H54 (cell line): ENCODE results near the gene ALK.
"Not testable (repeated sequence)": the region's sequence is repeated elsewhere in the genome, so short reads cannot be mapped to it uniquely, and the experiment has no call there.

Experiments
- DNase-seq: peaks from one replicate; pipeline ENCODE4 v3.0.0; 2011; ENCODE audit warnings: low spot score, mixed read lengths; ENCODE audit not compliant: insufficient read length
- FAIRE-seq: peaks from 3 replicates; lab custom pipeline; 2011; peaks lifted over from hg19 to GRCh38; lab: Jason Lieb, UNC
- POLR2A ChIP-seq: IDR thresholded peaks from 2 replicates; pipeline ENCODE4 v1.6.1; 2011; ENCODE audit warnings: low read depth, mild to moderate bottlenecking, low read length

Gene ALK

DNA sequence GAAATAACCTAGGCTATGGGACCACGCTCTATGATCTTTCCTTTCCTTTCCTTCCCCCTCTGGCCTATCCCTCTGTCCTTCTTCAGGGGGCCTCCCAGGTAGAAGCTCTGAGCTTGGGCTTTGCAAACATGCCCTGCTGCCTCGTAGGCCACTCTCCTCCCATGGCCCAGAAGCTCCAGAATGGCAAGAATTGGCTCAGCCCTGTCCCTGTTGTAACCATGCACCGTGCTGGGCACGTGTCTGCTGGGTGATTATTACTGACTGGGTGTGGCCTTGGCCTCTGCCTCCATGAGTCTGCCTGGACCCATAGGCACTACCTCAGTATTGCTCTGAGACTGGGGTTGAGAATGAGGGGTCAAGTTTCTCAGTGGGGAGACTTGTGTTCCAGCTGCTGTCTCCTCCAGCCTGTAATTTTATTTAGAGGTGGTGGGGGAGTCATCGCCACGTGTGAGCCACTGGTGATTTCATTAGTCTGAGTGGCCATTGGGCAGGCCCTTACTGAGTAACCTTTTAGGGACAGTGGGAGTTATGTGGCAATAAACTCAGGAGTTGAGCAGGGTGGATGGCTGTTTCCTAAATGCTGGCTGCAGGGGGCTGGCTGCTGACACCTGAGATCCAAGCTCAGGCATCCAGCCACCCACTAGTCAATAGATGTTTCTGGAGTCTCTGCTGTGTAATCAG is 648.2 kb downstream of the ALK start:
- FAIRE-seq (no peak), DNase-seq (no peak)
- TF ChIP-seq POLR2A: no peak

DNA sequence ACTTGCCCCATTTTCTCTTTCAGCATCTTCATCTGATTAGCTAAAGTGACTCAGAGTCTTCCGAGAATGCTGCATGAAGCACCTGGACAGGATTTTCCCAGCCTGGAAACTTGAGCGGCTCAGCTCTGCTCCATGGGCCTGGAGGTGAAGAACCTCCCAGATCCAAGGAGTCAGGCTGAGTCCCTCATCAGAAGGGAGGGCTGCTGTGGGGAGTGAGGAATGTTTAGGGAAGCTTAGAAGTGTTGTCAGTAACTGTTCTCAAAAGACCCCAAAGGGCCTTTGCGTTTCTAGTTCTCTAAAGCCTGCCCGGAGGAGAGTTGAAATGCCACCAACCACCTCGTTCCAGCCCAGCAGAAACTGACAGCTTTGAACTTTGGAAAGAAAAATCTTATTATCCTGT is 649.1 kb downstream of the ALK start:
- no peak for FAIRE-seq
- no peak for TF ChIP-seq POLR2A
- no peak for DNase-seq

DNA sequence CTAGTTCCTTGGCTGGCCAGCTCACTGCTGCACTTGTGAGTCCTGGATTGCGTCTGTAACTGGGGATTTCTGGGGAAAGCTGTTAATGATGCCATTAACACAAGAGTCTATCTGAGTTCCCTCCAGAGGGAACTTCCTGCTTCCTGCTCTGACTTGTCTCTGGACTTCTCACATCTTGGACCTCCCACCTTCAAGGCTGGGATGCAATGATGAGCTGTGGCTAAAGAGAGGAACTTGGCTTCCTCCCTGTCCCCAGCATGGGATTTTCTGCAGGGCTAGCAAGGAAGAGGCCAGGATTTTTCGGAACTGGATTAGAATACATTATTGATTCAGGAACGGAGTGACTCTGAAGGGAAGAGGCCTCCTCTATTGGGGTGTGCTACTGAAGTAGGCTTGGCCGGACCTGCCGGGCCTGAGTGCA is 650.7 kb downstream of the ALK start:
- DNase-seq (no peak), FAIRE-seq (no peak)
- TF ChIP-seq POLR2A: no peak

DNA sequence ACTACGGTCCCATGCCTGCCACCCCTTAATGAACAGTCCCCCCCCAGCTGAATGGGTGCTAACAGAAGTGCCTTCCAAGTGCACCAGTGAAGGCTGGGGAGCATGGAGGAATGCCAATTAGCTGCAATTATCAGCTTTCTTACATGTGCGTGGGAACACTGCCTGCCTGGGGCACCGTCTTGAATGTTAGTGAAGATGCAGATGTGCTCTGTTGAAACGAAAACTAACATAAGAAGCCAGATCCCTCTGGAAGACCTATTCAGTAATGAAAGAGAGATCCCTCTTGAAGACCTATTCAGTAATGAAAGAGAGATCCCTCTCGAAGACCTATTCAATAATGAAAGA is 651.6 kb downstream of the ALK start:
- no peak for TF ChIP-seq POLR2A
- no peak for DNase-seq
- no peak for FAIRE-seq

DNA sequence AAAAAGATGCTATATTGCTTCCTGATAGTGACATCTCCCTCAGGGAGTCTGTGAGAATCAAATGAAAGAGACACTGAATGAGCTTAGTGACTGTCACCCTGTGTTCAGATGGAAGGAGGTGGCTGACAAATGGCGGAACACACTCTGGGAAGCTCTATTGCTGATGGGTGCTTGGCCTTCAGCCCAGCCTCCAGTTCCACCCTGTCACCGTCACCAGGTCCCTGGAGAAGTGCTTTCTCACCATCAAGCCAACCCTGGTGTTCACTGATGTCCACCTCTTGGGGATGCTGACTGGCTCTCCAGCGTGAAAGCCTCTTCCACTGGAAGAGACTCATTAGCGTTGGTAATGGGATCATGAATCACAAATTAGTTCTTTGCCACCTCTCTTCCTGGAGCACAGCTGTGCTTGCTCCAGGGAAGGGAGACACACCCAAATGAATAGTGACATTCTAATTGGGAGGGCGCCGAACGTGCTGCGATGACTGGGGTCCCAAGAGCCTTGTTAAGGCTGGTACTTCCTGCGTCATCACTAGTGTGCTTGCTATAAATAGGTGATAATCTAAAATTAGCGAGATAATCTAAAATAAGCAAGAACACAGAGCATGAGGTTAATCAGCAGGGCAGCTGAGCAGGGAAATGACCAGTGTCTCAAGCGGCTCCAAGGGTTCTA is 652.2 kb downstream of the ALK start:
- FAIRE-seq (no peak), DNase-seq (no peak)
- TF ChIP-seq POLR2A: no peak

DNA sequence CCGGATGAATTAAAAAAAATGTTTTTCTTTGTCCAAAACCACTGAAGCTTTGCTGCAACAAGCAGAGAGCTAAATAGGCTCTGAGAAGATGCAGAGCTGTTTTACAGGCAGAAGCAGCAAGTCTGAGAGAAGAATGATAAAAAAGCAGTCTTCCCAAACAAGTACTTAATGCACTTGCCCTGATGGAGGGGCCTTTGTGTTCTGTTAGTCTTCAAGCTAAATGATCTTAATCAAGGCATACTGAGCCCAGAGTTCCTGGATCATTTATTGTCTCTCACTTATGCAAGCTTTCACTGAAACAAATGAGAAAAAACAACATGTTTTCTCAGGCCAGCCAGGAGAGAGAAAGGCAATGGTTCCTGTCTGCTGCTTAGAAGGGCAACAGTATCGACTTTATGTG is 653.7 kb downstream of the ALK start:
- no peak for TF ChIP-seq POLR2A
- FAIRE-seq: no peak
- DNase-seq: no peak

DNA sequence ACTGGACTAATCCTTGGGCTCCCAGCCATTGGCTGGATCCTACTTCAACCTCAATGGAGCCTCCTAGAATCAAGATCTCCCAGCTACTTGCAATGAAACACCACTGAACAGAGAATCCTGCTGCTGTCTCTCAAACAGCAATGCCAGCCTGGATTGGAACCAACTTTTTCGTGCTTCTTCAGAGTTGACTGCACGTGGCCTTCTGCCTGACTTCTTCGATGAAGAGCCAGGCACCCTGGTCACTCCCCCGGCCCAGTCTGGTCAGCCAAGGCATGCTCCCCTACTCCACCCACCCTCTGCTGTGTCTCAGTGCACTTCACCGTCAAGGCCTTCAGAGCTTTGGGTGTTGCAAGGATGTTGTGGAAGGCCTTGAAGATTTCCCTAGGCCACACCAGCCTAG is 657.5 kb downstream of the ALK start:
- no peak for TF ChIP-seq POLR2A
- FAIRE-seq (no peak), DNase-seq (no peak)

DNA sequence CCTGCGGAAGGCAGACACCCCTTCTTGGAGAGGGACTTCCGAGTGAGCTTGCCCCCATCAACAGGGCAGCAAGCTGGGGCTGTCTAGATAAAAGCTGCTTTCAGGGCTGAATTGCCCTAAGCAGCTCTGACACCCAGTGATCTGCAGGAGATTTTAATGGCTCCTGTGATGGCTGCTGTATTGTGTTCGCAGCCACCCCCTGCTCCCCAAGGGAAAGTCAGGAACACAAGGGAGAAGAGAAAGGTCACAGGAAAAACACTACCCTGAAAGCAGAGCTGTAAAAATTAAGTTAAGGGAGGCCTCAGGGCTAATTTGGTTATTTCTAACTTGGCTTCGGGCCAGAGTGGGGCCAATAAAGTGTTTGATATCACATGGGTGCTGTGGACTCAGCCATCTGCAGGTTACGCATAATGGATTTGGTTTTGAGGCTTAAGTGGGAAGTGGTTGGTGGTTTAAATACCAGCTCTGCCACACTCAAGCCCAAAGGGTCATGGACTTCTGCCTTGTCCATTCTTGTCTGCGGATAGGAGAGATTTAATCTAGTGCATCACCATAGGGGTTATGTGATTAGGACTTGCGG is 658.6 kb downstream of the ALK start:
- no peak for TF ChIP-seq POLR2A
- DNase-seq (no peak), FAIRE-seq (no peak)

DNA sequence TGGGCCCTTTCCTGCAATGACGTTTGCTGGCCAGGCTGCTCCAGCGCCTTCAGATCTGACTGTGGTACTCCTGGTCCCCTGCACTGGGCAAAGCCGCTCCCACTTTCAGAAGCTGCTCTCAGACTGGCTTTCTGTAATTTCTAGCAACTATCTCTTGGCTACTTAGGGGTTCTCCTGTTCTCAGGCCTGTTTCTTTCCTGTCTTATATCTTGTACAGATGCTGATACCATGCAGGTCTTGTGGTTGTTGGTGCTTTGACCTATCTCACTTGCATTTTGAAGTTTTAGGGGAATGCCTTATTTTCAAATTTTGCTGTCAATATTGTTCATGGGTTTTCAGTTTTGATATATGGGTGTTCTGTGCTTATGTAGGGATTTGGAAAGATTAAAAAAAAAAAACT is 660.4 kb downstream of the ALK start:
- FAIRE-seq: no peak
- DNase-seq: no peak
- TF ChIP-seq POLR2A: no peak

DNA sequence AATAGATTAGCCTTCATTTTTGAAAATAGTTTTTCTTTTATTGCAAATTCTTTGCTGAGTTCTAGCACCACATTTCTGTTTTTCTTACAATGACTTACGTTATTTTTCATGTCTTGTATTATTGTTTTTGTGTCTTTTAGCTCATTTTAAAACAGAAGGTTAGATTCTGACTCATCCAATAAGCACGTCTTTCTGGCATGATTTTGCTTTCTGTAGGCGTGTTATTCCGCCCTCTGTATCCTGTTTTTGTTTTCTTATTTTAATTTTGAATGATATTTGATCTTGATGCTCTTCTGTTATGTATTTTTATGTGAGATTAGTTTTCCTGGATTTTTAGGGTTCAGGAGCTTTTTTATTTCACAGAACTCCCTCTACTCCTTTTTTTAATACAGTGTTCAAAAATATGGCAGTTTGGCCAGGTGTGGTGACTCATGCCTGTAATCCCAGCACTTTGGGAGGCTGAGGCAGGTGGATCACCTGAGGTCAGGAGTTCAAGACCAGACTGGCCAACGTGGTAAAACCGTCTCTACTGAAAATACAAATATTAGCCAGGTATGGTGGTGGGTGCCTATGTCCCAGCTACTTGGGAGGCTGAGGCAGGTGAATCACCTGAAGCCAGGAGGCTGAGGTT is 661.1 kb downstream of the ALK start:
- DNase-seq (no peak), FAIRE-seq (no peak)
- TF ChIP-seq POLR2A: no peak

DNA sequence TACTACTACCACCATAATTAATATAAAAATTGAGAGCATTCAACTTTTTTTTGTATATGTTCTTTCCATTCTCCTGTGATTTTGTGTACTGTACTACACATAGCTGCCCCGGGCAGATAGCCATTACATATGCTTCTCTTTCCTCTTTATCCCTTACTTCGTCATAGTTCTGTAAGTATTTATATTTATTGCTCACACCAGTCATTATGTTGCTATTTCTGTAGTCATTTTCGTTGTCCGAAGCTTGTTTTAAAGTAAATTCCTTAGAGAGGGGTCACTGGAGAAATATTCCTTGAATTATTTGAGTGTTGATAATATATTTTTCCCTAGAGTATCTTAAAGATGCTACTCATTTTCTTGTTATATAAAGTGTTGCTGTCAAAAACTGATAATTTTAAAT is 662.2 kb downstream of the ALK start:
- TF ChIP-seq POLR2A: no peak
- FAIRE-seq (no peak), DNase-seq (no peak)

DNA sequence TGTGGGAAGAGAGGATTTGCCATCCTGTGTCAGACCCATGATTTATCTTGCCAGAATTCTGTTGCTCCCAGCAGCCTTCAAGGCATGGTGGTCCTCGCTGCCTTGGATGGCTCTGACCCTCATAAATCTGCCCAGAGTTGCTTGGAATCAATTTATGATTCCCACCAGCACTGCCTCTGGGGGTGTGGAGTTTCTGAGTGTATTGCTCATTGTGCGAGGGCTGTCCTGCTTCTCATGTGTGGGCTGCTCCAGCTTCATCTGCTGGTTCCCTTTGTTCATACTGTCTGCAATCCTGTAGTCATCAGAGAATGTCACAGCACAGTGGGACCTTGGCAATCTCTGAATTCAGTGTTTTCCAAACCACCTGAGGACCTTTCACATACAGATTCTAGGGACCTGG is 666.4 kb downstream of the ALK start:
- DNase-seq: no peak
- TF ChIP-seq POLR2A: no peak
- FAIRE-seq: no peak

DNA sequence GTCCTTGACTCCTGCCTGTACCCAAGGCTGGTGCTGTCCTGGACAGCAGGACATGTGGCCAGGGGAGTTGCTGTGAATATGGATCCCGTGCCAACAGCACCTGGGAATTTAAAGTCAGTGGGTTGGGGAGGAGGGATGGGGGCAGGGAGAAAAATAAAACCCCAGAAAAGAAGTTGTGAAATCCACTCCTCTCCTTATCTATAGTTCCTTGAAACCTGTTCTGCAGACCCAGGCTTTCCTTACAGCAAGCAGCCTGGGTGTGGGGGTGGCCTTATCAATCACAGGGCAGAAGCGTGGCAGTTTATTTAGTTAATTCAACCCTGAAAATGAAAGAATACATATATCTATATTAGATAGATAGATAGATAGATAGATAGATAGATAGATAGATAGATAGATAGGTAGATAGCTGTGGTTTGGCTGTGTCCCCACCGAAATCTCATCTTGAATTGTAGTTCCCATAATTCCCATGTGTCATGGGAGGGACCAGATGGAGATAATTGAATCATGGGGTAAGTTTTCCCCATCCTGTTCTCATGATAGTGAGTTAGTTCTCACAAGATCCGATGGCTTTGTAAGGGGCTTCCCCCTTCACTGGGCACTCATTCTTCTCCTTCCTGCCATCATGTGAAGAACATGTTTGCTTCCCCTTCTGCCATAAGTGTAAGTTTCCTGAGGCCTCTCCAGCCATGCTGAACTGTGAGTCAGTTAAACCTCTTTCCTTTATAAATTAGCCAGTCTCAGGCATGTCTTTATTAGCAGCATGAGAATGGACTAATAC is 667.7 kb downstream of the ALK start:
- DNase-seq, FAIRE-seq: not testable (repeated sequence)

DNA sequence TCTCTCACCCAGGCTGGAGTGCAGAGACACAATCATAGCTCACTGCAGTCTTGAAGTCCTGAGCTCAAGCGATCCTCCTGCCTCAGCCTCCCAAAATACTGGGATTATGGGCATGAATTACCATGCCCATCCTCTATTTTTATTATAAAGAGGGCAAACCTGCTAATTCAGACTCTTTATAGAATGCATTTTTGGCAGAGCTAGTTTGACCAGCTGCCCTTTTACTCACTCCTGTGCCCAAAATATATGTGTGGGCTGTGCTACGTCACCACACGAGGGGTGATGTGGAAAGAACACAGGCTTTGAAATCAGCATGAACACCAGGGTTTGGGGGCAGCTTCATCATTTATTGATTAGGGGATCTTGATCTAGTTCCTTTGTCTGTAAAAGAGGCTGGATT is 668.4 kb downstream of the ALK start:
- DNase-seq (no peak), FAIRE-seq (no peak)
- no peak for TF ChIP-seq POLR2A
